Erythroblast (primary cell): ENCODE results near the gene ANKRD44.

Source experiments
- GATA1 ChIP-seq: IDR thresholded peaks from 2 replicates; pipeline ENCODE4 v1.6.1; 2011; ENCODE audit warnings: low read depth, mild to moderate bottlenecking, control low read depth, low read length, moderate library complexity
- POLR2A ChIP-seq: IDR thresholded peaks from 2 replicates; pipeline ENCODE4 v1.6.1; 2011; ENCODE audit warnings: mild to moderate bottlenecking, low read length

DNA sequence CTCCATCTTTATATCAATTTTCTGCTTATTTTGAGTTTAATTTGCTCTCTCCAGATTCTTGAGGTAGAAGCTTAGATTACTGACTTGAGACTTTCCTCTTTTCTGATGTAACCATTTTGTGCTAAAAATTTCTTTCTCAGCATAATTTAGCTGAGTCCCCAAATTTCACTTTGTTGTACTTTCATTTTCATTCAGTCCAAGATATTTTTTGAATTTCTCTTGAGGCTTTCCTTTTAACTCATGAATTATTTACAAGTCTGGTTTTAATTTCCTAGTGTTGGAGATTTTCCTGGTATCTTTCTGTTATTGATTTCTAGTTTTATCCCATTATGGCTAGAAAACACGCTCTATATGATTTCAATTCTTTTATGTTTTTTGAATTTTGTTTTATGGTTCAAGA, 239.4 kb downstream of the ANKRD44 start:
- TF ChIP-seq POLR2A (no peak), GATA1 (no peak)
